LNCAP (cell line): Measurements from ENCODE around the gene EDA.

Experiments
- TF ChIP-seq, protein P1 (sequence below): fragments of 450-650 bp; IDR thresholded peaks from 2 replicates; pipeline ENCODE4 v1.5.1; 2017; ENCODE audit warnings: mild to moderate bottlenecking

EDA gene

DNA sequence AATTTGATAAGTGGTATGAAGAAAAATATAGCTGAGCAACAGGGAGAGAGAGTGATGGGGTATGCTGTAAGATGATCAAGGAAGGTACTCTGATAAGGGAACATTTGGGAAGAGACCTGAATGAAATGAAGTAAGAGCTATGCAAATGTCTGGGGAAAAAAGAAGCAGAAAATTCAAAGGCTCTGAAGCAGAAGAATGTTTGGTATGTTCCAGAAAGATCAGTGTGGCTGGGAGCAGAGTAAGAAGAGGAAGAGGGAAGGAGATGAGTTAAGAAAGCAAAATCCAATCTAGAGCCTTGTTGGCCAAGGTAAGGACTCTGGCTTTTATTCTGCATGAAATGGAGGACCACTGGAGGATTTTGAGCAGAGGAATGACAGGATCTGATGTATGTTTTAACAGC is 343.8 kb downstream of the EDA start:
- TF ChIP-seq, protein P1, sequence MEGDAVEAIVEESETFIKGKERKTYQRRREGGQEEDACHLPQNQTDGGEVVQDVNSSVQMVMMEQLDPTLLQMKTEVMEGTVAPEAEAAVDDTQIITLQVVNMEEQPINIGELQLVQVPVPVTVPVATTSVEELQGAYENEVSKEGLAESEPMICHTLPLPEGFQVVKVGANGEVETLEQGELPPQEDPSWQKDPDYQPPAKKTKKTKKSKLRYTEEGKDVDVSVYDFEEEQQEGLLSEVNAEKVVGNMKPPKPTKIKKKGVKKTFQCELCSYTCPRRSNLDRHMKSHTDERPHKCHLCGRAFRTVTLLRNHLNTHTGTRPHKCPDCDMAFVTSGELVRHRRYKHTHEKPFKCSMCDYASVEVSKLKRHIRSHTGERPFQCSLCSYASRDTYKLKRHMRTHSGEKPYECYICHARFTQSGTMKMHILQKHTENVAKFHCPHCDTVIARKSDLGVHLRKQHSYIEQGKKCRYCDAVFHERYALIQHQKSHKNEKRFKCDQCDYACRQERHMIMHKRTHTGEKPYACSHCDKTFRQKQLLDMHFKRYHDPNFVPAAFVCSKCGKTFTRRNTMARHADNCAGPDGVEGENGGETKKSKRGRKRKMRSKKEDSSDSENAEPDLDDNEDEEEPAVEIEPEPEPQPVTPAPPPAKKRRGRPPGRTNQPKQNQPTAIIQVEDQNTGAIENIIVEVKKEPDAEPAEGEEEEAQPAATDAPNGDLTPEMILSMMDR = no peak

- TF ChIP-seq, protein P1 = no peak
Observed at GRCh38 chrX:69961365-69962072, 345.6 kb downstream of the EDA start.

DNA sequence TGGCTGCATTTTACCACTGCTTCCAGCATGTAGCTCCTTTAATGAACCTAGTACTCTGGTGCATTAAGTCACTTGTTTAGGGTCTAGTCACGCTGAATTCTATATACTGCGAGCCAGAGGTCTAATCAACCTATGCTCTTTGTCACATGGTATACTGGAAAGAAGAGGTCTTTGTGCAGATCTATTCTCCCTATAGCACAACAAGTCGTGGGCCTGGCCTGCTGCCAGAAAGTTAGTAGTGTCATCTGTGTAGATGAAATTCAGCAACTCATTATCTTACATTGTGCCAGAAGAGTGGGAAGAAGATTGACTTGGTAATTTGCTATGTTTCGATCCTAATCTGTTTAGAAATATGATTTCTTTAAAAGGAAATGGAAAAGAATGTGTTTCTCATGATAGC is 353.0 kb downstream of the EDA start:
- TF ChIP-seq, protein P1 = no peak

DNA sequence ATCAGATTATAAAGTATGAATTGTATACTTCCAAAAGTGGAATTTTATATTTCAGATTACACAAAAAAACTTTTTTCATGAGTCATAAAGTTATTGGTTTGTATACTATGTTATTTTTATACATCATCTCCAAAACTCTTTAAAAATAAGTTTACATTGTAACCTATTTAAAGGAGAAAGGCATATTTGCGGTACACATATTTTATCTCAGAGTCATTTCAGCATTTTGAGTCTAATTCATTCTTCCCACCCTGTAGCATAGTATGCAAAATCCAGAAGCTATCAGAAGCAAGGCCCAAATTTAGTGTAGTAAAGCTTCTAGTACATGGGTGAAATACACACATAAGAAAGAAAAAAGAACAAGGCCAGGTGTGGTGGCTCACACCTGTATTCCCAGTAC is 353.5 kb downstream of the EDA start:
- TF ChIP-seq, protein P1 = no peak

GRCh38 chrX:69987691-69988090 is 371.8 kb downstream of the EDA start:
- TF ChIP-seq, protein P1 = no peak

- TF ChIP-seq, protein P1 = no peak
Observed at GRCh38 chrX:69988955-69989394, 373.1 kb downstream of the EDA start.

DNA sequence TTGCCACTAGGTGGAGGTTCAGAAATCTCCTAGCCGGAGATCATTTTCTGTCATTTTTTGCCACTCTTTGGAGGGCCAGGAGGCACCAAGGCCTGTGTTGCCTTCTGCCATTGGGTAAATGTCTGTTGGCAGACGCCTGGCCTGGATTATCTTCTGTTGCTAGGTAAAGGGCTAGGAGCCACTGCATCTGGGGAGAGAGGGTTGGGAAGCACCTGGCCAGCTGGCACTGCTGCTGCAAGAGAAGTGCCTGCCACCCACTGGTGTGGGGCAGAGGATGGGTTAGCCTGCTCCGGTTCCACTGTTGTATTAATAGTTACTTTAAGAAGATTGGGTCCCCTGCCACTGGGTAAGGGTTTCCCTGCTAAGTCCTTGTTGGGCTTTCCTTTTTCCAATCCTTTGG is 375.8 kb downstream of the EDA start:
- TF ChIP-seq, protein P1 = no peak

DNA sequence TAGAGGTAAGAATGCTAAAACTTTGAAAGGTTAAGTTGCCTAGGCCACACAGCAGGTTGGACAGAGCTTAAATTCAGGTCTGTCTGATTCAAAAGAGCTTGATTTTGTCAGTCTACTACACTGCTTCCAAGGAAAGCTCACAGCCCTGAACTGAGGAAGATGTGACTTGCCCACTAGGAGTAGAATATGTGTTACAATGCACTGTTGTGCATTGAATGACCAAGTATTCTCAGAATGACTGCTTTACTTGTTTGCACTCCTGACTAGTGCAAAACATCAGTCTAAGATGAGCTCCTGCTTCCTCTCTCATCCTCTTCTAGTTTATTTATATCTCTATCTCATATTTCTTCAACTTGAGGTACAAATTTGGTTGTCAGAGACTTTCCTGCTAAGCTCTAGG is 377.6 kb downstream of the EDA start:
- TF ChIP-seq, protein P1 = no peak
